ENCODE measurements around the gene TNFAIP2.
"Not testable (repeated sequence)": the region's sequence is repeated elsewhere in the genome, so short reads cannot be mapped to it uniquely, and the experiment has no call there.

TNFAIP2 gene

GRCh38 chr14:103109535-103110441 lies 13.5 kb upstream of the TNFAIP2 start:
- no peak for DNase-seq

GRCh38 chr14:103110681-103111231 lies 12.5 kb upstream of the TNFAIP2 start:
- no peak for DNase-seq

- DNase-seq: no peak
Measured at GRCh38 chr14:103111232-103111868, 11.9 kb upstream of the TNFAIP2 start.

GRCh38 chr14:103112400-103113243 lies 10.6 kb upstream of the TNFAIP2 start:
- no peak for DNase-seq

- DNase-seq: no peak
Measured at GRCh38 chr14:103113303-103113702, 10.0 kb upstream of the TNFAIP2 start.

GRCh38 chr14:103113774-103114173 lies 9.5 kb upstream of the TNFAIP2 start:
- DNase-seq: no peak

DNA sequence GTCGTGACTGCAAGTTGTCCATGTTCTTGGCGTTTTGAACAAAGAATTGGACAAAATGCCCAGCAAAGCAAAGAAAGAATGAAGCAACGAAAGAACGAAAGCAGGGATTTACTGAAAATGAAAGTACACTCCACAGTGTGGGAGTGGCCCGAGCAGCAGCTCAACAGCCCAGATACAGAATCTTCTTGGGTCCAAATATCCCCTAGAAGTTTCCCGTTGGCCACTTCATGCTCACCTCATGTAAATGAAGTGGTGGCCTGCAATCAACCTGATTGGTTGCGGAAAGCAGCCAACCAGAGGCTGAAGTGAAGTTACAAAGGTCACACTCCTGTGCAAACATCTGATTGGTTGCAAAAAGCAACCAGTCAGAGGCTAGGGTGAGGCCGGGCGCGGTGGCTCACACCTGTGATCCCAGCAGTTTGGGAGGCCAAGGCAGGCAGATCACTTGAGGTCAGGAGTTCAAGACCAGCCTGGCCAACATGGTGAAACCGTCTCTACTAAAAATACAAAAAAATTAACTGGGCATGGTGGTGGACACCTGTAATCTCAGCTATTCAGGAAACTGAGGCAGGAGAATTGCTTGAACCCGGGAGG lies 8.1 kb upstream of the TNFAIP2 start:
- DNase-seq: not testable (repeated sequence)

- DNase-seq: no peak
Measured at GRCh38 chr14:103115845-103116572, 7.3 kb upstream of the TNFAIP2 start.

- DNase-seq: no peak
Measured at GRCh38 chr14:103116636-103117035, 6.6 kb upstream of the TNFAIP2 start.

GRCh38 chr14:103117499-103117898 lies 5.8 kb upstream of the TNFAIP2 start:
- DNase-seq: not testable (repeated sequence)

DNA sequence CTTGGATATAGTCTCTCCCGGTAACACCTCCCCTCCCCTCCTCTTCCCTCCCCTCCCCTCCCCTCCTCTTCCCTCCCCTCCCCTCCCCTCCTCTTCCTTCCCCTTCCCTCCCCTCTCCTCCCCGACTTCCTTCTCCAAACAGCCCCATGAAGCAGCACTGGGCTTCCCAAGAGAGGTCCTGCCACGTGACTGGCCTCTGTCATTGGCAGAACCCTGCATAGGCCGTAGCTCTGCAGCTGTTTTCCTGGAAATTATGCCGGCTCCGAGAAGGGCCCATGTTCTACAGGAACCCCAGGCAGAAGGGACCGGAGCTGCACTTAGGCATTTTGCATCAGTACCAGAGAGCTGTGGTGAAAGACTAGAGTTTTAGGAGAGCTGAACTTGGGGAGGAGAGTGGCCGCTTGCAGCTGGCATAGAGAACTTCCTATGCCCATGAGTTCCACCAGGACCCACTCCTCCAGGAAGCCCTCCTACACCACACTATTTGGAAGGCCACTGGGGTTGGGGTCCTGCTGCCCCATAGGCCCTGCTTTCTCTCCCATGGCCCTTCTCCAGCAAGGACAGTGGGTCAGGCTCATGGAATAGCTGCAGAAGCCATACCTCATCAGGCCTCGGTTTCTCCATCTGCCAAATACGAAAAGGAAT lies 5.1 kb upstream of the TNFAIP2 start:
- peak in 1 of 2 experiments; percentile 38 for DNase-seq

GRCh38 chr14:103118663-103119404 lies 4.4 kb upstream of the TNFAIP2 start:
- DNase-seq: no peak

DNA sequence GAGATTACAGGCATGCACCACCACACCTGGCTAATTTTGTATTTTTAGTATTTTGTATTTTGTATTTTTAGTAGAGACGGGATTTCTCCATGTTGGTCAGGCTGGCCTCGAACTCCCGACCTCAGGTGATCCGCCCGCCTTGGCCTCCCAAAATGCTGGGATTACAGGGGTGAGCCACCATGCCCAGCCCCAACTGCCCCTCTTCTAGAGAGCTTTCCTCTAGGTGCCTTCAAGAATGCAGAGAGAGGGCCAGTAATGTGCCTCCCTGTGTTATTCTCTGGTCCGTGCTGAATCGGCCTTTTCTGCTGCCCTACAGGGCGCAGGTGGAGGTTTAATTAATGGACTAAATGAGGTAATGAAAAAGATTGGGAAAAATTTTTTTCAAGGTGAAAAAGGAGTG lies 3.7 kb upstream of the TNFAIP2 start:
- not testable (repeated sequence) for DNase-seq

GRCh38 chr14:103121121-103121845 lies 2.0 kb upstream of the TNFAIP2 start:
- peak; percentile 18 to 30 for DNase-seq

GRCh38 chr14:103121846-103122584 lies 1.2 kb upstream of the TNFAIP2 start:
- peak; percentile 50 for DNase-seq

DNA sequence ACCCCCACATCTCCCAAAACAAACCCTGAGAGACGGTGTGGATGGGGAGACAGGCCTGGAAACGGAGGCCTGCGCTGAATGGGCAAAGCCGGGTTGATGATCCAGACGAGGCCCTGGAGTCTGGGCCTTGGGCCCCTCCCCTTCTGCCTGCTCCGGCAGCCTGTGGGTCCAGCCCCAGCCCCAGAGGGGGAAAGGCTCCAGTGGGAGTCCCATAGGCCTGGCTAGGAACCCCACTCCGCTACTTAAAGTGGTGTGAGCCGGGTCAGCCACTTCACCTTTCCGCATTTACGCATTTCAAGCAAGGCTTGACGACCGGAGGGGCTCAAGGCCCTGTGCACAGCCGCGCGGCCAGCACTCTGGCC lies 695 bp upstream of the TNFAIP2 start:
- DNase-seq: no peak

DNA sequence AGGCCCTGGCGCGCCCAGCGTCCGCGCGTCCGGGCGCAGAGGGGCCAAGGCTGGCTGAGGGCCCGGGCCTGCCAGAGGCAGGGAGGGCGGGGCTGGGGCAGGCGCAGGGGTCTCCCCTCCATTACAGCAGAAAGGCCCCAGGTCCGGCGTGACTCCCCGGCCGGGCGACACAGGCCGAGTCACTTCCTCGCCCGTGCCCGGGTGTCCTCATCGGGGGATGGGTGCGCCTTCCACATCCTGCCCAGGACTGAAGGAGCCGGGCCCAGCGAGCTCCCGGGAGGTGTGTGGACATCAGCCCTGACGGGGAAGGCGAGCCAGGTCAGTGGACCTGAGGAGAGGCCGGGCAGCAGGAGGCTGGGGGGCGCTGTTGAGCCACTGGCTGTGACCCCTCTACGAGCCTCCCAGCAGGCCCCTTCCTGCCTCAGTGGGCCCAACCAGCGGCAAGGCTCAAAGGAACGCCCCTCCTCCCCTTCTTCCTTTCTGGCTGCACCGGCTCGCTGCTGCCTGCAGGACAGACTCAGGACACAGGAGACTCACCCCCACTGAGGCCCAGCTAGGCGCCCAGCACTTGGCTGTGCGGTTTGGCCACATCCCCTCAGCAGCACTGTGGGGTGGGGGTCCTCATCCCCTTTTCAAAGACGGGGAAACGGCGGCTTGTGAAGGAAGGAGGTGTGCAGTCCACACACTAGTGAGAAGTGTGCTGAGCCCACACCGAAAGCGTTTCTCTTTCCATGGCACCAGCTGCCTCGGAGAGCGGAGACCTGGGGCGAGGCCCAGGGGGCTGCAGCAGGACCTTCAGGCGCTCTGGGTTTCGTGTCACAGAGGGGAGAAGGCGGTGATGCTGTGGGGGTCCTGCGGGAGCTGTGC lies 606 bp downstream of the TNFAIP2 start:
- DNase-seq: no peak

- no peak for DNase-seq
Measured at GRCh38 chr14:103124501-103125001, 1.3 kb downstream of the TNFAIP2 start.
